DND-41 (cell line): ENCODE results near the gene CAPN3.

Source experiments
- EZH2 ChIP-seq: IDR thresholded peaks from 3 replicates; pipeline ENCODE4 v1.6.1; 2012; ENCODE audit warnings: borderline replicate concordance, low read depth, mild to moderate bottlenecking, moderate library complexity, low read length, inconsistent platforms; ENCODE audit not compliant: severe bottlenecking
- TF ChIP-seq, protein P1 (sequence below): IDR thresholded peaks from 2 replicates; pipeline ENCODE4 v1.5.1; 2012; ENCODE audit warnings: borderline replicate concordance, low read length, moderate library complexity, mild to moderate bottlenecking; ENCODE audit not compliant: poor library complexity, severe bottlenecking; ENCODE audit errors: extremely low read depth

DNA sequence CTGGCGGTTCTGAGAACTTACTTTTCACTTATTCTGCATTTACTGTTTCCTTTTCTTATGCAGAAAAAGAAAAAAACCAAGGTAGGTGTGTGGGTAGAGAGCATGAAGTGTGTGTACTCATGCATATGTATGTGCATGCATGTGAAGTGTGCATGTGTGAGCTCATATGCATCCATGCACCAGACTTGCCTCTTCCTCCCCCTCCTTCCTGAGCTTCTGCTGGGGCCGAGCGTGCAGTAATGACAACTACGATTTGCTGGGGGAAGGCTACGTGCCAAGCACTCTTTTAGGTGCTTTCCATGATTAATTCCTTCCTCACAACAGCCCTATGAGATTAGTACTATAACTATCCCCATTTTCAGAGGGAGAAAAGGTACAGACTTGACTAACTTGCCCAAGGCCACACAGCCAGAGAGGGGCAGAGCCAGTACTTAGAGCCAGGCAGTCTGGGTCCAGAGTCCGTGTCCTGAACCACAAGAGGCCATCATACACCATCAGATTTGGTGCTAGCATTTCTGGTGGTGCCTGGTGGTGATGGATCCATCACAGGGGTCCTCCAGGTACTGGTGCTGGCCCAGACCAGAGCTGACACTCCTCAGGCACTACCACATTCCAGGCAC is 46.7 kb downstream of the CAPN3 start:
- TF ChIP-seq, protein P1, sequence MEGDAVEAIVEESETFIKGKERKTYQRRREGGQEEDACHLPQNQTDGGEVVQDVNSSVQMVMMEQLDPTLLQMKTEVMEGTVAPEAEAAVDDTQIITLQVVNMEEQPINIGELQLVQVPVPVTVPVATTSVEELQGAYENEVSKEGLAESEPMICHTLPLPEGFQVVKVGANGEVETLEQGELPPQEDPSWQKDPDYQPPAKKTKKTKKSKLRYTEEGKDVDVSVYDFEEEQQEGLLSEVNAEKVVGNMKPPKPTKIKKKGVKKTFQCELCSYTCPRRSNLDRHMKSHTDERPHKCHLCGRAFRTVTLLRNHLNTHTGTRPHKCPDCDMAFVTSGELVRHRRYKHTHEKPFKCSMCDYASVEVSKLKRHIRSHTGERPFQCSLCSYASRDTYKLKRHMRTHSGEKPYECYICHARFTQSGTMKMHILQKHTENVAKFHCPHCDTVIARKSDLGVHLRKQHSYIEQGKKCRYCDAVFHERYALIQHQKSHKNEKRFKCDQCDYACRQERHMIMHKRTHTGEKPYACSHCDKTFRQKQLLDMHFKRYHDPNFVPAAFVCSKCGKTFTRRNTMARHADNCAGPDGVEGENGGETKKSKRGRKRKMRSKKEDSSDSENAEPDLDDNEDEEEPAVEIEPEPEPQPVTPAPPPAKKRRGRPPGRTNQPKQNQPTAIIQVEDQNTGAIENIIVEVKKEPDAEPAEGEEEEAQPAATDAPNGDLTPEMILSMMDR = no peak
- TF ChIP-seq EZH2 = no peak
